ENCODE measurements around the gene NHSL2.

NHSL2 gene

GRCh38 chrX:72016881-72017783, 106.5 kb downstream of the NHSL2 start:
- in situ Hi-C loops (cut with MboI; ENCODE audit: low sequenced_read_pairs) = loop anchor here (25.0 kb wide), 1 partner anchor 95 kb away; no protein-coding TSS in a partner anchor

- in situ Hi-C loops (cut with MboI; ENCODE audit: low sequenced_read_pairs) = loop anchor here (25.0 kb wide), 1 partner anchor 94 kb away; no protein-coding TSS in a partner anchor
Observed at GRCh38 chrX:72018277-72019112, 107.8 kb downstream of the NHSL2 start.

- in situ Hi-C loops (cut with MboI; ENCODE audit: low sequenced_read_pairs) = loop anchor here (25.0 kb wide), 1 partner anchor 93 kb away; no protein-coding TSS in a partner anchor
Observed at GRCh38 chrX:72019487-72019886, 108.8 kb downstream of the NHSL2 start.

- in situ Hi-C loops (cut with MboI; ENCODE audit: low sequenced_read_pairs) = loop anchor here (25.0 kb wide), 1 partner anchor 92 kb away; no protein-coding TSS in a partner anchor
Observed at GRCh38 chrX:72020204-72020603, 109.6 kb downstream of the NHSL2 start.

GRCh38 chrX:72020788-72021187, 110.1 kb downstream of the NHSL2 start:
- in situ Hi-C loops (cut with MboI; ENCODE audit: low sequenced_read_pairs) = loop anchor here (25.0 kb wide), 1 partner anchor 92 kb away; no protein-coding TSS in a partner anchor

GRCh38 chrX:72021975-72022374, 111.3 kb downstream of the NHSL2 start:
- in situ Hi-C loops (cut with MboI; ENCODE audit: low sequenced_read_pairs) = loop anchor here (25.0 kb wide), 1 partner anchor 90 kb away; no protein-coding TSS in a partner anchor

GRCh38 chrX:72023071-72023470, 112.4 kb downstream of the NHSL2 start:
- in situ Hi-C loops (cut with MboI; ENCODE audit: low sequenced_read_pairs) = loop anchor here (25.0 kb wide), 1 partner anchor 89 kb away; no protein-coding TSS in a partner anchor

- in situ Hi-C loops (cut with MboI; ENCODE audit: low sequenced_read_pairs) = no loop called here
Observed at GRCh38 chrX:72025236-72025770, 114.7 kb downstream of the NHSL2 start.

GRCh38 chrX:72026341-72027023, 115.8 kb downstream of the NHSL2 start:
- in situ Hi-C loops (cut with MboI; ENCODE audit: low sequenced_read_pairs) = no loop called here

- in situ Hi-C loops (cut with MboI; ENCODE audit: low sequenced_read_pairs) = no loop called here
Observed at GRCh38 chrX:72027024-72027913, 116.6 kb downstream of the NHSL2 start.

GRCh38 chrX:72027914-72028307, 117.3 kb downstream of the NHSL2 start:
- in situ Hi-C loops (cut with MboI; ENCODE audit: low sequenced_read_pairs) = no loop called here

- in situ Hi-C loops (cut with MboI; ENCODE audit: low sequenced_read_pairs) = no loop called here
Observed at GRCh38 chrX:72028701-72029470, 118.2 kb downstream of the NHSL2 start.

- in situ Hi-C loops (cut with MboI; ENCODE audit: low sequenced_read_pairs) = no loop called here
Observed at GRCh38 chrX:72029483-72030411, 119.1 kb downstream of the NHSL2 start.

- in situ Hi-C loops (cut with MboI; ENCODE audit: low sequenced_read_pairs) = no loop called here
Observed at GRCh38 chrX:72030431-72030830, 119.8 kb downstream of the NHSL2 start.

GRCh38 chrX:72031118-72031517, 120.5 kb downstream of the NHSL2 start:
- in situ Hi-C loops (cut with MboI; ENCODE audit: low sequenced_read_pairs) = no loop called here

GRCh38 chrX:72031634-72032033, 121.0 kb downstream of the NHSL2 start:
- in situ Hi-C loops (cut with MboI; ENCODE audit: low sequenced_read_pairs) = no loop called here

- in situ Hi-C loops (cut with MboI; ENCODE audit: low sequenced_read_pairs) = no loop called here
Observed at GRCh38 chrX:72037601-72038000, 127.0 kb downstream of the NHSL2 start.

- in situ Hi-C loops (cut with MboI; ENCODE audit: low sequenced_read_pairs) = no loop called here
Observed at GRCh38 chrX:72038016-72038415, 127.4 kb downstream of the NHSL2 start.
